Body of pancreas (tissue), 4 donors: ENCODE results near the gene HES4. TPM values are rescaled to one million over a fixed set of nuclear protein-coding genes. Genes with fewer than 3 reads are reported as not detected.

Experiments used
- ATAC-seq: fragments of 150-250 bp; one replicate; pipeline ENCODE4 v1.9.1; 2016
- DNase-seq, 4 donors: peaks; one replicate each; pipeline ENCODE4 v3.0.0-alpha.2; 2019
- H3K27ac ChIP-seq, 4 donors: fragments of 200-600 bp; sonication (generic); 1 replicate in 3 of 4; 2 replicates in 1 of 4; pipeline versions ENCODE4 v1.5.1 to v1.6.1; 2016 to 2019; ENCODE audit warnings: mild to moderate bottlenecking in 1 of 4, mixed read lengths in 1 of 4, moderate library complexity in 1 of 4
- H3K27me3 ChIP-seq, 2 donors: fragments of 200-600 bp; sonication (generic); one replicate each; pipeline ENCODE4 v1.6.0; 2016; ENCODE audit warnings: mild to moderate bottlenecking in 1 of 2
- H3K36me3 ChIP-seq, 2 donors: fragments of 200-600 bp; sonication (generic); replicated peaks in 1 of 2; 2 replicates each; pipeline ENCODE4 v1.5.1; 2016; ENCODE audit warnings: low read depth in 2 of 2; ENCODE audit not compliant: insufficient read depth in 1 of 2
- H3K4me1 ChIP-seq: fragments of 200-600 bp; sonication (generic); one replicate; pipeline ENCODE4 v1.6.0; 2016
- H3K4me3 ChIP-seq, 2 donors: fragments of 200-600 bp; sonication (generic); 1 replicate in 1 of 2; 2 replicates in 1 of 2; pipeline ENCODE4 v1.5.1; 2016 to 2019
- H3K9me3 ChIP-seq, 3 donors: fragments of 200-600 bp; sonication (generic); 1 replicate in 2 of 3; 2 replicates in 1 of 3; pipeline ENCODE4 v1.5.1; 2016
- POLR2A ChIP-seq, 3 donors: fragments of 450-650 bp; IDR thresholded peaks; one replicate each; pipeline ENCODE4 v1.6.1; 2016; ENCODE audit warnings: antibody characterized with exemption in 3 of 3, mild to moderate bottlenecking in 2 of 3
- WGBS, 2 donors: methylation state at CpG; one replicate each; pipeline ENCODE4 v1.1.5; 2017; 5-methylcytosine and 5-hydroxymethylcytosine counted together
- intact Hi-C: fragments of 100-400 bp; cut with DNase I; formaldehyde crosslinking; loops from one replicate; pipeline ENCODE4 v1.15.1; 2023
- total RNA-seq, 2 donors: library from RNA; depleted of rRNA; stranded (reverse); fragments of >200 nt; gene quantifications; one replicate each; pipeline ENCODE4 v1.1.0, GENCODE V29; 2016
- TF ChIP-seq, protein P1 (sequence below), 7 experiments: fragments of 450-650 bp in 4 of 7; fragments of 200-600 bp in 3 of 7; sonication (generic) in 3 of 7; IDR thresholded peaks; one replicate each; pipeline ENCODE4 v1.5.1; 2016 to 2019; ENCODE audit warnings: antibody characterized with exemption in 7 of 7

HES4 gene
- total RNA-seq, 2 donors from 2014 or later = 44.1 to 97.2 TPM

DNA sequence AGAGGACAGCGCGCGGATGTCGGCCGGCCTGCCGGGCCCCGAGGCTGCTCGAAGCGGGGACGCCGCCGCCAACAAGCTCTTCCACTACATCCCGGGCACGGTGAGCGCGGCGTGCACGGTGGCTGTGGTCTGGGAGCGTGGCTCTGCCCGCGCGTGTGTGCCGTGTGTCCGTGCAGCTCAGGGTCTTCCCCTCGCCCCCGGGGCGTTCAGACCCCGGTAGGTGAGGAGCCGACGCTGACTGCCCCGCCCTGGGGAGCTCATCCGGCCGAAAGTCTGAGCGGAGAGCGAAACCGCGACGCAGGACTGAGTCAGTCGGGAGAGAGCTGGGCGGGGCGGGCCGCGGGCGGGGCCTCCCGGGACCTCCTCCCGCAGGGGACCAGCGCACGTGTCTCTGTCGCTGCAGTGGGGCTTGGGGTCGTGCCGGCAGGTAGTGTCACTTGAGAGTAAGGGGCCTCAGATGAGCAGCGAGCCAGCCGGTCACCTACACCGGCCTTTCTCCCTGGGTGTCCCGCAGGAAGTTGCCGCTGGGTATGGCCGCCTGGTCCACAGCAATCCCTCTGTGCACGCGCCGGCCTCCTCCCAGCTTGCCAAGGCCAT, 33.1 kb downstream of the HES4 start:
- WGBS, 2 donors = 0% methylated on average over 51 of the region's 60 CpGs; no CpG with 5 or more reads in 1 of the 2 donors
- ATAC-seq = peak; percentile 80
- intact Hi-C loops = no loop called here
- DNase-seq = peak; percentile 63 to 79 (median 72)
- Histone ChIP-seq H3K27me3 (peaks cover 0 to 6% of the 10 kb centered on the region in 2 donors), H3K36me3 (no peaks in the 10 kb centered on the region), H3K4me1 (peaks cover 20% of the 10 kb centered on the region), H3K27ac (peak overlapping the region; percentile 32 to 82 (median 66)), H3K4me3 (peak overlapping the region; percentile 11 to 30), H3K9me3 (no peaks in the 10 kb centered on the region)
- TF ChIP-seq POLR2A (IDR thresholded peaks at IDR 0.05) = peak; percentile 49 to 73 (median 63)
- TF ChIP-seq, protein P1, sequence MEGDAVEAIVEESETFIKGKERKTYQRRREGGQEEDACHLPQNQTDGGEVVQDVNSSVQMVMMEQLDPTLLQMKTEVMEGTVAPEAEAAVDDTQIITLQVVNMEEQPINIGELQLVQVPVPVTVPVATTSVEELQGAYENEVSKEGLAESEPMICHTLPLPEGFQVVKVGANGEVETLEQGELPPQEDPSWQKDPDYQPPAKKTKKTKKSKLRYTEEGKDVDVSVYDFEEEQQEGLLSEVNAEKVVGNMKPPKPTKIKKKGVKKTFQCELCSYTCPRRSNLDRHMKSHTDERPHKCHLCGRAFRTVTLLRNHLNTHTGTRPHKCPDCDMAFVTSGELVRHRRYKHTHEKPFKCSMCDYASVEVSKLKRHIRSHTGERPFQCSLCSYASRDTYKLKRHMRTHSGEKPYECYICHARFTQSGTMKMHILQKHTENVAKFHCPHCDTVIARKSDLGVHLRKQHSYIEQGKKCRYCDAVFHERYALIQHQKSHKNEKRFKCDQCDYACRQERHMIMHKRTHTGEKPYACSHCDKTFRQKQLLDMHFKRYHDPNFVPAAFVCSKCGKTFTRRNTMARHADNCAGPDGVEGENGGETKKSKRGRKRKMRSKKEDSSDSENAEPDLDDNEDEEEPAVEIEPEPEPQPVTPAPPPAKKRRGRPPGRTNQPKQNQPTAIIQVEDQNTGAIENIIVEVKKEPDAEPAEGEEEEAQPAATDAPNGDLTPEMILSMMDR (IDR thresholded peaks at IDR 0.05) = no peak

GRCh38 chr1:966135-966703, 33.7 kb downstream of the HES4 start, which contains the start of gene PLEKHN1:
TSS of gene PLEKHN1 (plus strand) at chr1:966482. CDS start at chr1:966532, 50 bp downstream.
- DNase-seq = peak in 3 of 4 donors; percentile 35 to 49 (median 49)
- peak; percentile 71 for ATAC-seq
- peaks cover 24% of the 10 kb centered on the region for H3K4me1 ChIP-seq
- H3K27ac ChIP-seq = peak within 1 kb of the TSS; percentile 32 to 82 (median 66)
- no peaks in the 10 kb centered on the region for H3K9me3 ChIP-seq
- intact Hi-C loops = no loop called here
- WGBS, 2 donors = 9% methylated on average over 29 of the region's 31 CpGs; no CpG with 5 or more reads in 1 of the 2 donors
- peaks cover 0 to 6% of the 10 kb centered on the region in 2 donors for H3K27me3 ChIP-seq
- H3K4me3 ChIP-seq = peak within 1 kb of the TSS; percentile 11 to 30
- TF ChIP-seq, protein P1 (IDR thresholded peaks at IDR 0.05) = no peak
- TF ChIP-seq POLR2A (IDR thresholded peaks at IDR 0.05) = no peak
- H3K36me3 ChIP-seq = no peaks in the 10 kb centered on the region

DNA sequence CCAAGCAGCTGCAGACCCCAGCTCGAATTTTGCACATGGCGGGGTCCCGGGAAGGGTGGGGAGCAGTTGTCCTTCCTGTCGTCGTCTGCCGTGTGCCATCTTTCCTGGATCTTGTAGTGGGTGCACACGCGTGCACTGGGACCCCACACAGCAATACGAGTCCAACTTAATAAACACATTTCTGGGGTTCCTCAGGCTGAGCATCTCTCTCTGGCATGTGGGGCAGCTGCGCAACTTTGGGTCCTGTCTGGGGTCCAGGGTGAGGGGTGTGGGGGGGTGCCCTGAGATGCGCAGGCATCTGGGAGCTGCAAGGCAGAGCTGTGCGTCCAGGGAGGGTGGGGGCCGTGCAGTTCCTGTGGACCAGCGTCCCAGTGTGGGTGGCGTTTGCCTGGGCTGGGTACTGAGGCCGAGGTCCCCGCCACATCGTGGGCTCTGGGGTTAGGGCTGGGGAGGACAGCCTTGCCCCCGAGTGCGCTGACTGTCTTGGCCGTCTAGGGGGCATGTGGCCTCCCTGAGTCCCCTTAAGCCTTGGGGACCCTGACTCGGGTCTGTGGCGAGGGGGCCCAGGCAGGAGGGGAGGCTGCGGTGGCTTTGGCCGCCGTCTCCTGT, 34.3 kb downstream of the HES4 start:
- H3K27ac ChIP-seq = peak overlapping the region in 2 of 4 donors; percentile 72 to 82
- DNase-seq = no peak
- 80% methylated on average over 25 of the region's 26 CpGs; no CpG with 5 or more reads in 1 of the 2 donors for WGBS, 2 donors

DNA sequence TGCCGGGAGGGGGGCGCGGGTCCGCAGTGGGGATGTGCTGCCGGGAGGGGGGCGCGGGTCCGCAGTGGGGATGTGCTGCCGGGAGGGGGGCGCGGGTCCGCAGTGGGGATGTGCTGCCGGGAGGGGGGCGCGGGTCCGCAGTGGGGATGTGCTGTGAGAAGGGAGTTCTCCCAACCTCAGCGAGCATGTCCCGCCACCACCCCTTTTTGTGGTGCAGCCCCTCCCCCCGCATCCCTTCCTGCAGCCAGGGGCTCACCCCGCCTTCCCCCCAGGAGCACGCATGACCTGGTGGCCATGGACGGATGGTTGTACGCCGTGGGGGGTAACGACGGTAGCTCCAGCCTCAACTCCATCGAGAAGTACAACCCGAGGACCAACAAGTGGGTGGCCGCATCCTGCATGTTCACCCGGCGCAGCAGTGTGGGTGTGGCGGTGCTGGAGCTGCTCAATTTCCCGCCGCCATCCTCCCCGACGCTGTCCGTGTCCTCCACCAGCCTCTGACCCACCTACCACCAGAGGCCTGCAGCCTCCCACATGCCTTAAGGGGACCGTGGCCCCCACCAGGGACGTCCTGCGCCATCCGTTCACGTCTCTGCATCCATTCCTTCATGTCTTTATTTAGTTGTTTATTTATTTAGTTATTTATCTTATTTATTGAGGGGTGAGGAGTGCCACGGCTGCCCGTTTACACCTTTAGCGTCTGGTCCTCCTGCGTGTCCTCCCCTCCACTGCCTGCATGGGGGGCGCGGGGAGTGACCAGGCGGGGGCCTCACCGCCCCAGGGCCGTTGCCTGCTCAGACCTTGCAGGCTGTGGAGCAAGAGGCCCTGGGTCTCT, 35.0 kb downstream of the HES4 start:
- no peak overlapping the region for H3K4me3 ChIP-seq
- intact Hi-C loops = no loop called here
- no peak overlapping the region for H3K27ac ChIP-seq
- no peaks in the 10 kb centered on the region for H3K27me3 ChIP-seq
- ATAC-seq = no peak
- H3K9me3 ChIP-seq = no peaks in the 10 kb centered on the region
- no peaks in the 10 kb centered on the region for H3K36me3 ChIP-seq
- 91 to 93% methylated on average over 21 to 35 of the region's 51 CpGs for WGBS, 2 donors
- DNase-seq = no peak
- H3K4me1 ChIP-seq = peaks cover 30% of the 10 kb centered on the region
- TF ChIP-seq, protein P1 (IDR thresholded peaks at IDR 0.05) = no peak
- no peak for TF ChIP-seq POLR2A (IDR thresholded peaks at IDR 0.05)

More for the DNA sequence above, 34.3 kb downstream of the HES4 start:
- ATAC-seq = no peak
- no peaks in the 10 kb centered on the region for H3K36me3 ChIP-seq
- H3K27me3 ChIP-seq = peaks cover 0 to 2% of the 10 kb centered on the region in 2 donors
- H3K9me3 ChIP-seq = no peaks in the 10 kb centered on the region
- H3K4me1 ChIP-seq = peaks cover 25% of the 10 kb centered on the region
- TF ChIP-seq POLR2A (IDR thresholded peaks at IDR 0.05) = no peak
- TF ChIP-seq, protein P1 (IDR thresholded peaks at IDR 0.05) = no peak
- no peak overlapping the region for H3K4me3 ChIP-seq
- intact Hi-C loops = no loop called here
